ELR (cell line): ENCODE measurements around the gene ZNF57.
"Not testable (repeated sequence)": the region's sequence is repeated elsewhere in the genome, so short reads cannot be mapped to it uniquely, and the experiment has no call there.

ENCODE experiments used
- DNase-seq: peaks from one replicate; pipeline ENCODE4 v3.0.0-alpha.2; 2015; ENCODE audit warnings: low read depth

Gene ZNF57

DNA sequence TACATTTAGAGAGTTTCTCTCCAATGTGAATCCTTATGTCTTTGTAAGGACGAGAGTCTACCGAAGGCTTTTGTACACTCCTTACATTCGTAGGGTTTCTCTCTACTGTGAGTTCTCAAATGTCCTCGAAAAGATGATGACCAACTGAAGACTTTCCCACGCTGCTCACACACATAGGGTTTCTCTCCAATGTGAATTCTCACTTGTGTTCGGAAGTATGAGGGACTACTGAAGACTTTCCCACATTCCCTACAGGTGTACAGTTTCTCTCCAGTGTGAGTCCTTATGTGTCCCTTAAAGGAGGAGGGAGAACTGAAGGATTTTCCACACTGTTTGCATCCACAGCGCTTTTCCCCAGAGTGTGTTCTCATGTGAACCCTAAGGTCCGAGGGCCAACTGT lies 4.0 kb upstream of the ZNF57 start:
- DNase-seq = no peak

DNA sequence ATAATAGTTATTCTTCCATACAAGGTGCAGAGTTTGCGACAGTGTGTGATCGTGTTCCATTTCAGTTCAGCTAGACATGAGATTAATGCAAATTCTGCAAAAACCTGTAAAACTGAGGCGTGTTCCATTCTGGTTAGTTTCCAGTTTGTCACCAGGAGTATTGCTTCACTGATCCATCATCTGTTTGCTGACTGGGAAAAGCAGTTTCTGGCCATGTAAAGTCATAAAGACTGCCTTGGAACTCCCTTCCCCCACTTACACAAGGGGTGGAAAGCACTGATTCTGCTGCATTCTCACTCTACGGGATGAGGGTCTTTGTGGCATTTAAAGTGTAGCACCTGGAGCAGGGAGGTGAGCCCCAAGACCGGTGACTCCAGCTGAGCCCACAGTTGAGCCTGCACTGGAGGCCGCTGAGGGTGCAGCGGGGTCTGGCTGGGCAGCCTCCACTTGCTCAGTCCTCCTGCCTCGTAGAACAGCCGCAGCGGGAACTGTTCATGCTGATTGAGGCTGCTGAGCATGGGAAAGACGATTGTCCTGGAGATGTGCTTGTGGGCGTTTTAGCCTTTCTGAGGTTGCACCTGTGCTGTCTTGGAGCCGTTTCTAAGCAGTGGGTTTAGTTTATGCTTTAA lies 2.0 kb downstream of the ZNF57 start:
- DNase-seq = no peak

DNA sequence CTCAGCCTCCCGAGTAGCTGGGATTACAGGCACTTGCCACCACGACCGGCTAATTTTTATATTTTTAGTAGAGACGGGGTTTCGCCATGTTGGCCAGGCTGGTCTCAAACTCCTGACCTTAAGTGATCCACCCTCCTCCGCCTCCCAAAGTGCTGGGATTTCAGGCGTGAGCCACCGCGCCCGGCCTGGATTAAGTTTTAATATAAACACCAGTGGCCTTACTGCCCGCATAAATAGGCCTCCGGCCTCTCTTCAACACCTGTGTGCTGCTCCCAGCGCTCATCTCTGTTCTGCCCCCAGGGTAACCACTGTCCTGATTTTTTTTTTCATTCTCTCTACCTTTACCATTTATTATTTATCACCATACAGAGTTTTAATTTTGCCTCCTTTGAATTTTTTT lies 2.6 kb downstream of the ZNF57 start:
- not testable (repeated sequence) for DNase-seq

DNA sequence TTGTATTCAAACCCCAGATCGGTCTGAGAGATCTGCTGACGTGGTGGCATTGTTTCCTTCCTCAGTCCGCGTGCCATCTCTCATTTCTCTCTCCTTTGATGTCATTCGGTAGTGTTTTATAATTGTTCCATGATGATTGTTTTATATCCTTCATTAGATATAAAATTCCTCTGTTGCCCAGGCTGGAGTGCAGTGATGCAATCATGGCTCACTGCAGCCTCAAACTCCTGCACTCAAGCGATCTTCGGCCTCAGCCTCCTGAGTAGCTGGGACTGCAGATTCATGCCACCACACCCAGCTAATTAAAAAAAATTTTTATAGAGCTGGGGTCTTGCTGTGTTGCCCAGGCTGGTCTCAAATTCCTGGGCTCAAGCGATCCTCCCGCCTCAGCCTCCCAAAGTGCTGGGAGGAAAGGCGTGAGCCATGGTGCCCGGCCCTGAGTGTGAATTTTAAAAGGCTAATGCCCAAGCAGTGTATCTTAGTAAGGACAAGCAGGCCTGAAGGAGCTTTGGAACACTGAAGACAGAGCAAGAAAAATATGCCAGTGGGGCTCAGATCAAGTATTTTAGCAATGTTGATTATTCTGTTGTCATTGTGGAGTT lies 5.3 kb downstream of the ZNF57 start:
- no peak for DNase-seq

DNA sequence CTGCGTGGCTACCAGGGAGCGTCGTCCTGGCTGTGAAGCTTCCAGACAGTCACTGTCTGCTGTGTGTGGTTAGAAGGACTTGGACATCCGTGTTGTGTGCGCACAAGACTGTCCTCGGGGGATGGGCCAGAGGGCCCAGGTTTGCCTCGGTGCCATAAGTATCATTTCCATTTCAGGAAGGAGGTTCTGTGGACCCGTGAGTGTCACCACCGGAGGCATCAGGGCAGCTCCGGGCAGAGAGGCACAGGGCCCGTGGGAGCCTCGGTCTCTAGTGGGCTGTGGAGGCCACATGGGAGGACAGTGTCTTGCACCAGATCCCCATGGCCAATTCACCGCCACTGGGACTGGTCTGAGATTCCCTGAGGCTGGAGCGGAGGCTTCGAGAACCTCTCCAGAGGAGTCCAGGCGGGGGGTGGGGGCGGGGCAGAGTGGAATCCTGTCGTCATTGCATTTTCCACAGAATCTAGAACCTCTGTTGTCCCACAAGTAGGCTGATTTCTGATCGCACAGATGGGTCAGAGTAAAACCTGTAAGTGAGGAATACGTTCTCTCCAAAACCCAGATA lies 6.0 kb downstream of the ZNF57 start:
- no peak for DNase-seq

DNA sequence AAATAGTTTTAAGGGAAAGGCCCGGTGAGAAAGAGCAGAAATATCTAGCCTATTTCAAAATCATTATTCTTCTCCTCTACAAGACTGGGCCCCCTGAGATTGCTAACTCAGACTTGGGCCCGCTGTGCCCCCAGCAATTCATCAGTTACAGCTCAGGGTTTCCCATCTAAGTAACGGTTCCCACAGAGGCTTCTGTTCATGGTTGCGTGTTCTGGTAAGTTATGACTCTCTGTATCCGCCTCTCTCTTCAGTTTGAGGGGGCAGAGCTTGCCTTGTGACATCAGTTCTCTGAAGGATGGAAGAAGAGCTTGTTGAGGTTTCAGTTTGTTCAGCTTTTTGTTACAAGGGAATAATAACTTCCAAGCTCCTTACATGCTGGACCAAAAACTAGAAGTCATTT lies 11.6 kb downstream of the ZNF57 start:
- no peak for DNase-seq

DNA sequence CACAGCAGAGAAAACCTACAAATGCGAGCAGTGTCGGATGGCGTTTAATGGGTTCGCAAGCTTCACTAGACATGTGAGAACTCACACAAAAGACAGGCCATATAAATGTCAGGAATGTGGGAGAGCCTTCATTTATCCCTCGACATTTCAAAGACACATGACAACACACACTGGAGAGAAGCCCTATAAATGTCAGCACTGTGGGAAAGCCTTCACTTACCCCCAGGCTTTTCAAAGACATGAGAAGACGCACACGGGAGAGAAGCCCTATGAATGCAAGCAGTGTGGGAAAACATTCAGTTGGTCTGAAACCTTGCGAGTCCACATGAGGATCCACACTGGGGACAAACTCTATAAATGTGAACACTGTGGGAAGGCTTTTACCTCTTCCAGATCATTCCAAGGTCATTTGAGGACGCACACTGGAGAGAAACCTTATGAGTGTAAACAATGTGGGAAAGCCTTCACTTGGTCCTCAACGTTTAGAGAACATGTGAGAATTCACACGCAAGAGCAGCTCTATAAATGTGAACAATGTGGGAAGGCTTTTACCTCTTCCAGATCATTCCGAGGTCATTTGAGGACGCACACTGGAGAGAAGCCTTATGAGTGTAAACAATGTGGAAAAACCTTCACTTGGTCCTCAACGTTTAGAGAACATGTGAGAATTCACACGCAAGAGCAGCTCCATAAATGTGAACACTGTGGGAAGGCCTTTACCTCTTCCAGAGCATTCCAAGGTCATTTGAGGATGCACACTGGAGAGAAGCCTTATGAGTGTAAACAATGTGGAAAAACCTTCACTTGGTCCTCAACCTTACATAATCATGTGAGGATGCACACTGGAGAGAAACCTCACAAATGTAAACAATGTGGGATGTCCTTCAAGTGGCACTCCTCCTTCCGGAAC lies 16.8 kb downstream of the ZNF57 start:
- no peak for DNase-seq

DNA sequence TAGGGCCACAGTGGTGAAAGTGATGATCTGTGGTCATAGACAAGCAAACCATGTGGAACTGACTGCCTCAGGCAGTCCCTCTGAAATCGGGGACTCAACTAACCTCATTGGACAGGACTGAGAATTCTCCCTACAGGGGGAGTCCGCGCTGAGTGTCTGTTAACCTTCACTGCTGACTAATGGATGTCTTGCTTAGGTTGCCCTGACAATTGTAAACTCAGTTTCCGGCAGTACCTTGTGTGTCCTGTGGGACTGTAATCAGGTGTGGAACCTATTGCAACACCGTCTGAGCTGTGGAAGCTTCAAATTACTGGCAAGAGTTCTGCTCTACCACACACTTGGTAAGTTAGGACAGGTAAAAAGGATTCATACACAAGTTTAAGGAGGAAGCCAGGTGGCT lies 22.3 kb downstream of the ZNF57 start:
- DNase-seq = peak; percentile 39

DNA sequence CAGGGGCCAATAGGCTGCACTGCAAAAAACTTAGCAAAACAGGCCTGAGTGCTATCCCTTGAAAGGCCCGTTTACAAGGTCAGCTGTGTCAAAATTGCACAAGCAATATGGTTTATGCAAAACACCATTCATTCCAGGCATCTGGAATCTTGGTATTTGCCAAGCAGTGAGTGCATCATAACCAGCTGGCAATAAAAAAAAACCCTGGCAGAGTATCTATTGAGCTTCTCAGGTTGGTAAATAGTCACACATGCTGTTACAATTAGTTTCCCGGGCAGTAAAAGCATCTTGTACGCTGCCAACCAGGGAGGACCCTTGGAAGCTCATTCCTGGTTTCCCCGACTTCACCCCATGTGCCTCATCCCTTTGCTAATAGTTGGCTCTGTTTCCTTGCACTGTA lies 22.8 kb downstream of the ZNF57 start:
- DNase-seq = peak; percentile 21

DNA sequence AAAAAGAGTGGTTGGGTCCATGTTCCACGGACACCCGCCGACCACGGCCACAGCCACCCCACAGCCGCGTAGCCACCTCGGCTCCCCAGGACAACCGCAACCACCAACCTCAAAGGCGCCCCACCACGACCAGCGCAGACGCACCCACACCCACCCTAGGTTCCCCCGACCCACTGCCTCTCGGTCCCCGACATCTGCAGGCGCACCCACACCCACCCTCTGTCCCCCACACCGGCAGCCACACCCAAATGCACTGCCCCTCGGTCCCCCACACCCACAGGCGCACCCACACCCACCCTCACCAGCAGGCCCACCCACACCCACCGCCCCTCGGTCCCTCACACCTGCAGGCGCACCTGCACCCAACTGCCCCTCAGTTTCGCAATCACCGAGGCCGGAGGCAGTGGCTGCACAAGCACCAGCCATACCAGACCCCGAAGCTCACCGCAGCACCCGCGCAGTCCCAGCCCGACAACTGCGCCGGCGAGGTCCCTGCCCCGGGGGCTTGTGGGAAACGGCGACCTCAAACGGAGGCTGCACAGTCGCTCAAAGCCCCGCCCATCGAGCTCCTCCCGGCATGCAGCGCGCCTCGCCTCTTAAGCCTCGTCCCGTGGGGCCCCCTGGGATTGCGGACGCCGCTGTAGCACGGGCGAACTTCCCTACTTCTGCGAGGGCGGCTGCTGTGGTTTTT lies 25.8 kb downstream of the ZNF57 start:
- DNase-seq = no peak

DNA sequence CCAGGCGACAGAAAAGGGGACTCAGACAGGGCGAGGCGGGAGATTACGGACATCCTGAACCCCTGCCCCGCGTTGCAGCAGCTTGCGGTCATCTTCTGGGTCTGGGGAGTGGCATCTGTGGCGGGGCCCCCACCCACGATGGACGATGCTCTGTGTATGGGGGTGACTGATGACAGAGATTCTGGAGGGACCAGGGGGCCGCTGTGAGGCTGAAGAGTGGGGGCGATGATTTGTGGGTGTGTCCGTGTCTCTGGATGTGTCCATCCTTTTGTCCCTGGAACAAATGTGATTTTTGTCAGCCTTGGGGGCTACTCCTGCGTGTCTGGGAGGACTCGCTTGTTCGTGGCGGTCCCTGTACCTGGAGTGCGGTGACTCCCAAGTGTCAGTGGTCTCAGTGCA lies 26.3 kb downstream of the ZNF57 start:
- DNase-seq = no peak

DNA sequence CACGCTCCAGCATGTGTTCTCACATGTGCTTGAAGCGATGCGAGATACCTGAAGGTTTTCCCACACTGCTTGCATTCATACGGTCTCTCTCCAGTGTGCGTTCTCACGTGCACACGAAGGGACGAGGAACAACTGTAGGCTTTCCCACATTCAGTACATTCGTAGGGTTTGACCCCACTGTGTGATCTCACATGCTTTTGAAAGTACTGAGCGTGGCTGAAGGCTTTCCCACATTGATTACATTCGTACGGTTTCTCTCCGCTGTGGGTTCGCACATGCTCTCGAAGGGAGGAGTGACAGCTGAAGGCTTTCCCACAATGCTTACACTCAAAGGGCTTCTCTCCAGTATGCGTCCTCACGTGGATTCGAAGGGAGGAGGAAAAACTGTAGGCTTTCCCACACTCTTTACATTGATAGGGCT lies 32.8 kb downstream of the ZNF57 start:
- no peak for DNase-seq

DNA sequence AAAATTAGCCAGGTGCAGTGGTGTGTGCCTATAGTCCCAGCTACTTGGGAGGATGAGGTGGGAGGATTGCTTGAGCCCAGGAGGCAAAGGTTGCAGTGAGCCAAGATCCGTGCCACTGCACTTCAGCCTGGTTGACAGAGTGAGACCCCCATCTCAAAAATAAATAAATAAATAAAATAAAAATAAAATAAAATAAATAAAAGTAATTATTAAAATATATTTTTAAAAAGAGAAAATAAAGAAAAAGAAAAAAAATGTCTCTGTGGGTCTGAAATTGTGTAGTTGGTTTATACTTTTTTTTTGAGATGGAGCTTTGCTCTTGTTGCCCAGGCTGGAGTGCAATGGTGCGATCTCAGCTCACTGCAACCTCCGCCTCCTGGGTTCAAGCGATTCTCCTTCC lies 35.1 kb downstream of the ZNF57 start:
- not testable (repeated sequence) for DNase-seq

DNA sequence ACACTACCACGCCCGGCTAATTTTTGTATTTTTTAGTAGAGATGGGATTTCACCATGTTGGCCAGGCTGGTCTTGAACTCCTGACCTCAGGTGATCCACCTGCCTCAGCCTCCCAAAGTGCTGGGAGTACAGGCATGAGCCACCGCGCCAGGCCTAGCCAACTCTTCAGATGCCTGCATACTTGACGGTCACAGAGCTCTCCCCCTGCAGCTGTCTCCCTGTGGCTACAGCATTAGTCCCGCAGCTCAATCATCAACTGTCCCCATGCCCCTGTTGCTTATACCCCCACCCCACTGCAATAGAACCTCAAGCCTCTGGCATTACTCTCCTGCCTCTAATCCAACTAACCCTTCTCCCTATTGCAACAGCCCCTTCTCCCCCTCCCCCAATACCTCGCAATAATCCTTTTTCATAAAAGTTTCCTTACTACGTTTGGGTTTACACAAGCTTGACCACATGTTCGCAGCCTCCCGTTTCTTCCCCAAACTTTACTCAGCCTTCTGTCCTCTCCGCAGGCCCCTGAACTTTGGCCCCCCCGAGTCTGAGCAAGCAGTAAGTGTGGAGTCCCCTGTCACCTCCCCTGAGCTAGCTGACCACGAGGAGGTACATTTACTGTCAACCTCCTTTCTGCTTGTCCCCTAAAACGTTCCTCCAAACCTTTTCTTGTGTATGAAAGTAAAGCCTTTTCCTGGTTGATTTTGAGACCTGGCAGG lies 42.4 kb downstream of the ZNF57 start:
- DNase-seq = no peak

DNA sequence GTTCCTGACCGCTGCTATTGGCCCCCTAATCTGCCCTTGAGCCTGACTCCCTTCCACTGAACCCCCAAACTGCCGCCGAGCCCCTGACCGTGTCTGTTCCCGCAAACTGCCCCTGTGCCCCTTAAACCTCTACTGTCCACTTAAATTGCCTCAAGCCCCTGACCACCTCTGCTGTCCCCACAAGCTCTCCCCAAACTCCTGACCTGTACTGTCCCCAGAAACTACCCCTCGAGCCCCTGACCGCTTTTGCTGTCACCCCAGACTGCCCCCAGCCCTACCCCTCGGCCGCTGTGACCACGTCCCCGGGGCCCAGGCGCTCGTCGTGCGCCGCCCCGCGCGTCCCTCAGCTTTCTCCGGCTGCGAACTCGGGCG lies 43.7 kb downstream of the ZNF57 start:
- DNase-seq = no peak

DNA sequence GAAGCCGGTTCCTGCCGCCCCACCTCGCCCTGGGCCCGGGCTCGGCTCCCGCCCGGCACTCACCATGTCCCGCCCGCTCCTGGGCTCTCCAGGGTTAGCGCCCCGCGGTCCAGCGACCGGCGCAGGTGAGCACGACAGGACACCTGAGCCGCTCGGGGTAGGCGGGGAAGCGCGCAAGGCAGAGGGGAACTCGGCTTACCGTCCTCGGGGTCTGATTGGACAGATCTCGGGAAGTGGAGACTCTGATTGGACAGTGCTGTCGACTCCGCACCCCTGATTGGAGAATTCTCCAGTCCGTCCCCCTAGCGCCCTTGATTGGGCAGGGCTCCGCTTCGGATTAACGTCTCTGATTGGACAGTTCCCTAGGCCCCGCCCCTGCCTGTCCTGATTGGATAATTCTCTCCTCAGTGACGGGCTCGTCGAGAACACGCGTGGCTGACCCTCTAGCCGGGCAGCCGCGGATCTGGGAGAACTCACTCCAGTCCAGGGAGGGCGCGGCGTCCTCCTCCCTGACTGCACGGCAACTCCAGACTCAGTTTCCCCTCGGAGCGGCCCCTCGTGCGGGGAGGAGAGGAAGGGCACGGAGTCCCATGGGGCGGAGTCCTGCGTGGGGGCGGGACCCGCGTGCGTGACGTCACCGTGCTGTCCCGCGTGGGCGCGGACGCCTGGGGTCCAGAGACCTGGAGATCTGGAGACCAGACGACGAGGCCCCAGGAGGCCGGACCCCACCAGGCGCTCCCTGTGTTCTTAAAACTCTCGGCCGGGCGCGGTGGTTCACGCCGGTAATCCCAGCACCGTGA lies 44.2 kb downstream of the ZNF57 start, which contains the start of gene ZNF77:
Gene ZNF77, minus strand, starts transcription at position 197 of the 800 bp plus-strand sequence. Its CDS starts 131 bp downstream, at position 66.
- DNase-seq = peak; percentile 100

DNA sequence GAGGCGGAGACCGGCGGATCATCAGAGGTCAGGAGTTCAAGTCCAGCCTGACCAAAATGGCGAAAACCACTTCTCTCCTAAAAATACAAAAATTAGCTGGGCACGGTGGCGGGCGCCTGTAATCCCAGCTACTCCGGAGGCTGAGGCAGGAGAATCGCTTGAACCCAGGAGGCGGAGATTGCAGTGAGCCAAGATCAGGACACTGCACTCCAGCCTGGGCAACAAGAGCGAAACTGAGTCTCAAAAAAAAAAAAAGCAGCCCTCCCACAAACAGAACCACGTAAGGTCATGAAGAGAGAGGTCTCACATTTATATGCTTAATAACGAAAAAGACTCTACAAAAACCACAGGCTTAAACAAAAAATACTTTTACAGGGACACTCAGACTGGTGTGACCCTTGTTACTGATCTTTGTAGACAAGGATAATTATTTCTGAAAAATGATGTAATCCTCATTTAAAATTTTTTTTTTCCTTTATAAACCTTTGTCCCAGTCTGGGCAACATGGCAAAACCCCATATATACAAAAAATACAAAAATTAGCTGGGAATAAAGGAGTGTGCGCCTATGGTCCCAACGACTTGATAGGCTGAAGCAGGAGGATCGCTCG lies 45.0 kb downstream of the ZNF57 start:
- DNase-seq = no peak

DNA sequence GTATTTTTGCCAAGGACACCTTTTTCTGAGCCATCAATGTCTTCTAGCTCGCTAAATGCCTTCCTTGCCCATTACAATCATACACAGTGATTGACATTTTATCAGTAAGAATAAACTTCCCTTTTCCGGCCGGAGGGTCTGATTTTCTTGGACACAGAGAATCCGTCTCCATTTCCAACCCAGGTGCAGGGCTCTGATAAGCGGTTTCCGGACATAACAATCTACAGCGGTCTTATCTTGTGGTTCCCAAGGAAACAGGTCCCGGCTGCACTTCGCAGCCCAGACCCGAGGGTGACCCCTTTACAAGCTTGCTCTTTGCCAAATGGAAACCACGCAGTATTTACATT lies 49.2 kb downstream of the ZNF57 start:
- peak; percentile 43 for DNase-seq

DNA sequence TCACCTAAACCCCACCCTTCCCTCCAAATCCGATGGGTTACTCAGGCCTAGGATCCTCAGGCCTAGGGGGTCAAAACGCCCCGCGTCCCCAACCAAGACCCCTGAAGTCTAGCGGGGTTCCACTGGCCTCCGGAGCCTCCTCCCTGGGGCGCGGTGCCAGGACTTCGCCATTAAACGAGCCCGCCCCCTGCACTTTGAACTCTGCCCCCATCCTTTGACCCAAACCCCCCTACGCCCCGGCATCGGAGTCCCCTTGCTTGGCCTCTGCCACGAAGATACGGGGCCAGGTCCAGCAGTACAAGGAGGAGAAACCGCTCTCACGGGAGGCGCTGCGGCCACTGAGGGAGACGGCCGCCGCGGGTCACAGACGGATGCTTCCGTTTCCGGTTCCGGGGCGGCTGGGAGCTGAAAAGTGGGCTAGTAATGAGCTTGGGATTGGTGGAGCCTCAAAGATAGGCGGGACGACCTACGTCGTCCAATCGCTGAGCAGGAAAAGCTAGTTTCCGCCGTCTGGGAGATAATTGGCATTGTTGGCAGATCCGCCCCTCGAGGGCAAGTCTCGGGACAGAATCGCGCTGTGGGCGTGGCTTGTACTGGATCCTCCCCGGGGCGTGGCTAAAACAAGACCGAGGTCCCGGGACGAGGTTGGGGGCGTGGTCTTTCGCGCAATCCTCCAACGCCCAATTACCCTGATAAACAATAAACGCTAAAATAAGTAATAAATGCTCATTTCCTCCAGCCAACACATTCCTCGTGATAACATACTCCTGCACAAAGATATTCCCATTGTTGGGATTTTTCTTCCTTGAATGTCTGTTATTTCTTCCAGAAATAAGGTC lies 49.8 kb downstream of the ZNF57 start:
- DNase-seq = peak; percentile 100
